Right lobe of liver (tissue), 4 donors: ENCODE measurements around the gene HBP1.

Source experiments
- CTCF ChIP-seq, 4 donors: fragments of 200-600 bp in 3 of 4; fragments of 450-650 bp in 1 of 4; IDR thresholded peaks; one replicate each; pipeline versions ENCODE4 v1.5.1 to v1.8.0; 2016 to 2022; ENCODE audit warnings: antibody characterized with exemption in 4 of 4, mild to moderate bottlenecking in 2 of 4
- POLR2A ChIP-seq: fragments of 450-650 bp; IDR thresholded peaks from one replicate; pipeline ENCODE4 v1.6.1; 2017; ENCODE audit warnings: antibody characterized with exemption, mild to moderate bottlenecking
- donor health status: DM: no; HTN: no; CAD: no.
- donor health status: DM: no; HTN: no; CAD: no.
- donor health status: DM: no; HTN: yes; CAD: no.

GRCh38 chr7:107122486-107122911 lies 46.3 kb upstream of the HBP1 start:
- TF ChIP-seq POLR2A: no peak
- TF ChIP-seq CTCF (IDR thresholded peaks at IDR 0.05): no peak
